Upper lobe of left lung (tissue), 4 donors: ENCODE data around the gene DYNLT3.

ENCODE experiments used
- EP300 ChIP-seq, 4 donors: sonication (generic); formaldehyde crosslinking; IDR thresholded peaks; one replicate each; pipeline ENCODE4 v1.5.1; 2017; ENCODE audit warnings: antibody characterized with exemption in 4 of 4, control low read depth in 2 of 4
- POLR2A ChIP-seq, 4 donors: fragments of 450-650 bp; IDR thresholded peaks; one replicate each; pipeline ENCODE4 v1.5.1; 2016 to 2017; ENCODE audit warnings: antibody characterized with exemption in 4 of 4, mild to moderate bottlenecking in 2 of 4
- TF ChIP-seq, protein P1 (sequence below), 6 experiments: fragments of 450-650 bp in 4 of 6; fragments of 200-600 bp in 2 of 6; sonication (generic) in 2 of 6; IDR thresholded peaks; one replicate each; pipeline ENCODE4 v1.5.1; 2016 to 2019; ENCODE audit warnings: antibody characterized with exemption in 6 of 6

DNA sequence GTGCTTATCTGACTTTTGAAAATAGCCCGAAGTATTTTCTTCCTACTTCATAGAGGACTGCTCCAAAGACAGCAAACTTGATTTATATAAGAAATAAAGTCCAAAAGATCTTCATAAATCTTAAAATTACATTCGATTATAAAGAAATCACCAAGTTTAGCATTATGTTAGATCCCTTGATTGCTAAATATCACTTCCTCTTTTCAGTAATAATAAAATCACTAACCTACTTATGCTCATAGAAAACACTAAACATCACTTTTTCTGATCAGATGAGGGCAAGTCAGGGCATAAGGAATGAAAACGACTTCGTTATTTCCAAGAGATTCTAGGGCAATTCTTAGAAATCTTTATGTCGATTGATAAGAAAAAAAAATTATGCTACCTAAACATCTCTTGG, 32.0 kb downstream of the DYNLT3 start:
- TF ChIP-seq POLR2A (IDR thresholded peaks at IDR 0.05) (no peak), EP300 (IDR thresholded peaks at IDR 0.05) (no peak)
- TF ChIP-seq, protein P1, sequence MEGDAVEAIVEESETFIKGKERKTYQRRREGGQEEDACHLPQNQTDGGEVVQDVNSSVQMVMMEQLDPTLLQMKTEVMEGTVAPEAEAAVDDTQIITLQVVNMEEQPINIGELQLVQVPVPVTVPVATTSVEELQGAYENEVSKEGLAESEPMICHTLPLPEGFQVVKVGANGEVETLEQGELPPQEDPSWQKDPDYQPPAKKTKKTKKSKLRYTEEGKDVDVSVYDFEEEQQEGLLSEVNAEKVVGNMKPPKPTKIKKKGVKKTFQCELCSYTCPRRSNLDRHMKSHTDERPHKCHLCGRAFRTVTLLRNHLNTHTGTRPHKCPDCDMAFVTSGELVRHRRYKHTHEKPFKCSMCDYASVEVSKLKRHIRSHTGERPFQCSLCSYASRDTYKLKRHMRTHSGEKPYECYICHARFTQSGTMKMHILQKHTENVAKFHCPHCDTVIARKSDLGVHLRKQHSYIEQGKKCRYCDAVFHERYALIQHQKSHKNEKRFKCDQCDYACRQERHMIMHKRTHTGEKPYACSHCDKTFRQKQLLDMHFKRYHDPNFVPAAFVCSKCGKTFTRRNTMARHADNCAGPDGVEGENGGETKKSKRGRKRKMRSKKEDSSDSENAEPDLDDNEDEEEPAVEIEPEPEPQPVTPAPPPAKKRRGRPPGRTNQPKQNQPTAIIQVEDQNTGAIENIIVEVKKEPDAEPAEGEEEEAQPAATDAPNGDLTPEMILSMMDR (IDR thresholded peaks at IDR 0.05): no peak
